H9 (cell line): Measurements from ENCODE around the gene KRTAP5-6. TPM values are rescaled to one million over a fixed set of nuclear protein-coding genes. Genes with fewer than 3 reads are reported as not detected.

Source experiments
- DNase-seq: peaks from one replicate; pipeline ENCODE4 v3.0.0-alpha.2; 2017
- H2AFZ ChIP-seq: one replicate; pipeline ENCODE4 v1.6.1; 2013; ENCODE audit warnings: mild to moderate bottlenecking, low read length, control low read depth, moderate library complexity
- H2AK5ac ChIP-seq: 2 replicates; pipeline ENCODE4 v1.6.1; 2013; ENCODE audit warnings: low read length, control low read depth, mixed read lengths; ENCODE audit not compliant: insufficient read length
- H2BK120ac ChIP-seq: one replicate; pipeline ENCODE4 v1.6.1; 2013; ENCODE audit warnings: low read depth, mild to moderate bottlenecking, low read length, control low read depth, inconsistent platforms; ENCODE audit not compliant: poor library complexity, severe bottlenecking
- H2BK12ac ChIP-seq: 2 replicates; pipeline ENCODE4 v1.6.1; 2013; ENCODE audit warnings: low read length, control low read depth, mixed read lengths, low read depth; ENCODE audit not compliant: insufficient read length
- H2BK15ac ChIP-seq: 2 replicates; pipeline ENCODE4 v1.6.1; 2013; ENCODE audit warnings: low read depth, low read length, control low read depth
- H2BK20ac ChIP-seq: one replicate; pipeline ENCODE4 v1.6.1; 2013; ENCODE audit warnings: low read depth, mild to moderate bottlenecking, low read length, control low read depth, inconsistent platforms; ENCODE audit not compliant: poor library complexity, severe bottlenecking
- H2BK5ac ChIP-seq: 2 replicates; pipeline ENCODE4 v1.6.1; 2013; ENCODE audit warnings: low read length, control low read depth, mixed read lengths; ENCODE audit not compliant: insufficient read length
- H3K14ac ChIP-seq: 2 replicates; pipeline ENCODE4 v1.6.1; 2013; ENCODE audit warnings: low read length, control low read depth; ENCODE audit not compliant: insufficient read depth
- H3K18ac ChIP-seq: 2 replicates; pipeline ENCODE4 v1.6.1; 2013; ENCODE audit warnings: low read depth, mild to moderate bottlenecking, mixed read lengths, low read length, control low read depth; ENCODE audit not compliant: insufficient read length
- H3K23ac ChIP-seq: 2 replicates; pipeline ENCODE4 v1.6.1; 2013; ENCODE audit warnings: low read length, control low read depth, mixed read lengths, low read depth; ENCODE audit not compliant: insufficient read length
- H3K23me2 ChIP-seq: 2 replicates; pipeline ENCODE4 v1.6.1; 2013; ENCODE audit warnings: low read depth, mild to moderate bottlenecking, mixed read lengths, low read length, control low read depth; ENCODE audit not compliant: insufficient read length, poor library complexity, severe bottlenecking
- H3K27ac ChIP-seq: 2 replicates; pipeline ENCODE4 v1.5.1; 2013; ENCODE audit warnings: low read length, control low read depth, mixed read lengths, low read depth; ENCODE audit not compliant: insufficient read length
- H3K27me3 ChIP-seq: 2 replicates; pipeline ENCODE4 v1.6.1; 2013; ENCODE audit warnings: low read length, control low read depth, inconsistent platforms; ENCODE audit not compliant: insufficient read depth
- H3K4ac ChIP-seq: 2 replicates; pipeline ENCODE4 v1.6.1; 2013; ENCODE audit warnings: low read depth, mild to moderate bottlenecking, control low read depth, inconsistent platforms, low read length, moderate library complexity
- H3K4me1 ChIP-seq: 2 replicates; pipeline ENCODE4 v1.6.1; 2013; ENCODE audit warnings: low read length, control low read depth, inconsistent platforms; ENCODE audit not compliant: insufficient read depth
- H3K4me2 ChIP-seq: 2 replicates; pipeline ENCODE4 v1.6.1; 2013; ENCODE audit warnings: low read length, control low read depth, mixed read lengths; ENCODE audit not compliant: insufficient read length, insufficient read depth
- H3K56ac ChIP-seq: 2 replicates; pipeline ENCODE4 v1.6.1; 2013; ENCODE audit warnings: low read depth, mild to moderate bottlenecking, mixed read lengths, low read length, control low read depth; ENCODE audit not compliant: insufficient read length
- H3K79me1 ChIP-seq: 2 replicates; pipeline ENCODE4 v1.6.1; 2013; ENCODE audit warnings: low read depth, mild to moderate bottlenecking, moderate library complexity, low read length, control low read depth, inconsistent platforms; ENCODE audit not compliant: insufficient read depth, poor library complexity, severe bottlenecking
- H3K79me2 ChIP-seq: 2 replicates; pipeline ENCODE4 v1.6.1; 2013; ENCODE audit warnings: low read length, control low read depth, inconsistent platforms; ENCODE audit not compliant: insufficient read depth
- H3K9ac ChIP-seq: 2 replicates; pipeline ENCODE4 v1.6.1; 2013; ENCODE audit warnings: low read length, control low read depth, mixed read lengths; ENCODE audit not compliant: insufficient read length; ENCODE audit errors: extremely low read depth
- H3K9me3 ChIP-seq: one replicate; pipeline ENCODE4 v1.6.1; 2013; ENCODE audit warnings: low read depth, low read length, inconsistent platforms; ENCODE audit not compliant: control insufficient read depth
- H3T11ph ChIP-seq: one replicate; pipeline ENCODE4 v1.6.1; 2013; ENCODE audit warnings: mild to moderate bottlenecking, low read length, control low read depth, inconsistent platforms
- H4K20me1 ChIP-seq: one replicate; pipeline ENCODE4 v1.6.1; 2013; ENCODE audit not compliant: control insufficient read depth, insufficient read length, insufficient read depth
- H4K5ac ChIP-seq: 2 replicates; pipeline ENCODE4 v1.6.1; 2013; ENCODE audit warnings: low read depth, mild to moderate bottlenecking, mixed read lengths, low read length, control low read depth; ENCODE audit not compliant: insufficient read length
- H4K8ac ChIP-seq: replicated peaks from 2 replicates; pipeline ENCODE4 v1.6.1; 2013; ENCODE audit warnings: low read length, control low read depth, mixed read lengths, low read depth; ENCODE audit not compliant: insufficient read length
- H4K91ac ChIP-seq: 2 replicates; pipeline ENCODE4 v1.6.1; 2013; ENCODE audit warnings: low read depth, mild to moderate bottlenecking, moderate library complexity, mixed read lengths, low read length, control low read depth; ENCODE audit not compliant: insufficient read length
- H3K27ac Mint-ChIP-seq, 3 experiments: 2 replicates in 2 of 3; 3 replicates in 1 of 3; pipeline ENCODE4 v1.8.0; 2020 to 2021; ENCODE audit warnings: mixed read lengths in 3 of 3, mild to moderate bottlenecking in 1 of 3, moderate library complexity in 1 of 3
- H3K27me3 Mint-ChIP-seq: 2 replicates; pipeline ENCODE4 v1.8.0; 2021; ENCODE audit warnings: low read depth, mild to moderate bottlenecking, moderate library complexity, mixed read lengths
- H3K36me3 Mint-ChIP-seq, 3 experiments: 2 replicates in 2 of 3; 3 replicates in 1 of 3; pipeline ENCODE4 v1.8.0; 2020 to 2021; ENCODE audit warnings: low read depth in 3 of 3, mixed read lengths in 3 of 3; ENCODE audit not compliant: insufficient read depth in 1 of 3
- H3K4me1 Mint-ChIP-seq, 2 experiments: 2 replicates each; pipeline ENCODE4 v1.8.0; 2020; ENCODE audit warnings: mixed read lengths in 2 of 2
- H3K4me3 Mint-ChIP-seq, 2 experiments: 2 replicates in 1 of 2; 3 replicates in 1 of 2; pipeline ENCODE4 v1.8.0; 2020 to 2021; ENCODE audit warnings: mild to moderate bottlenecking in 2 of 2, mixed read lengths in 2 of 2, moderate library complexity in 1 of 2
- H3K9me3 Mint-ChIP-seq, 2 experiments: 2 replicates in 1 of 2; 3 replicates in 1 of 2; pipeline ENCODE4 v1.8.0; 2020; ENCODE audit warnings: mild to moderate bottlenecking in 2 of 2, mixed read lengths in 2 of 2, moderate library complexity in 1 of 2
- CTCF ChIP-seq: fragments of 200-600 bp; sonication (generic); conservative IDR thresholded peaks from 3 replicates; pipeline ENCODE4 v1.8.0; 2021; ENCODE audit warnings: antibody characterized with exemption, mild to moderate bottlenecking
- WGBS: extraction: QIAGEN DNeasy Blood & Tissue Kit; methylation state at CpG from one replicate; pipeline ENCODE4 v1.1.7; 2013; ENCODE audit warnings: missing lambda C conversion rate, low lambda C conversion rate, mixed read lengths; ENCODE audit not compliant: insufficient read length; ENCODE audit errors: extremely low coverage; 5-methylcytosine and 5-hydroxymethylcytosine counted together
- total RNA-seq: library from RNA; stranded (reverse); gene quantifications from 2 replicates; pipeline ENCODE4 v1.2.1, GENCODE V29; 2021

Gene KRTAP5-6
- total RNA-seq, 1 experiment from 2014 or later, result not detected

GRCh38 chr11:1727861-1728260 is 30.9 kb downstream of the KRTAP5-6 start:
- Histone ChIP-seq H3K23ac (no peak overlapping the region), H3K9ac (no peak overlapping the region), H2BK20ac (no peak overlapping the region), H2AFZ (no peak overlapping the region), H3K56ac (no peak overlapping the region), H3K79me1 (no peaks in the 10 kb centered on the region), H4K91ac (no peak overlapping the region), H4K5ac (no peak overlapping the region), H3T11ph (no peak overlapping the region), H3K14ac (no peak overlapping the region; the same call in 1 of the 2 replicates), H3K27ac (no peak overlapping the region), H3K18ac (no peak overlapping the region), H2AK5ac (no peak overlapping the region), H3K4me1 (no peaks in the 10 kb centered on the region), H4K8ac (no peak overlapping the region), H2BK12ac (no peak overlapping the region), H4K20me1 (no peaks in the 10 kb centered on the region), H3K79me2 (no peaks in the 10 kb centered on the region), H3K4me2 (no peak overlapping the region), H3K9me3 (no peaks in the 10 kb centered on the region), H2BK5ac (no peak overlapping the region), H3K4ac (no peak overlapping the region), H2BK15ac (no peak overlapping the region), H3K27me3 (no peaks in the 10 kb centered on the region), H3K23me2 (no peaks in the 10 kb centered on the region), H2BK120ac (no peak overlapping the region)
- H3K36me3 Mint-ChIP-seq, result no peaks in the 10 kb centered on the region; a peak in 1 of 7 replicates
- H3K27me3 Mint-ChIP-seq, result peaks cover 82% of the 10 kb centered on the region
- DNase-seq, result no peak
- H3K9me3 Mint-ChIP-seq, result peaks cover 2 to 13% of the 10 kb centered on the region in 2 experiments; a peak in 3 of 5 replicates
- no peak overlapping the region for H3K4me3 Mint-ChIP-seq
- TF ChIP-seq CTCF, result no peak
- peaks cover 2 to 3% of the 10 kb centered on the region in 2 experiments; a peak in 2 of 4 replicates for H3K4me1 Mint-ChIP-seq
- no CpG with 5 or more reads among the region's 9 CpGs for WGBS
- no peak overlapping the region for H3K27ac Mint-ChIP-seq
